HG02571 (cell line): ENCODE results near the gene MMP1.
"Not testable (repeated sequence)": the region's sequence is repeated elsewhere in the genome, so short reads cannot be mapped to it uniquely, and the experiment has no call there.

Experiments used
- ATAC-seq: cut with Tn5 transposase; IDR thresholded peaks from one replicate; pipeline ENCODE4 v1.9.1; 2021; ENCODE audit warnings: mild to moderate bottlenecking, moderate library complexity; ENCODE audit not compliant: unreplicated experiment

Gene MMP1

DNA sequence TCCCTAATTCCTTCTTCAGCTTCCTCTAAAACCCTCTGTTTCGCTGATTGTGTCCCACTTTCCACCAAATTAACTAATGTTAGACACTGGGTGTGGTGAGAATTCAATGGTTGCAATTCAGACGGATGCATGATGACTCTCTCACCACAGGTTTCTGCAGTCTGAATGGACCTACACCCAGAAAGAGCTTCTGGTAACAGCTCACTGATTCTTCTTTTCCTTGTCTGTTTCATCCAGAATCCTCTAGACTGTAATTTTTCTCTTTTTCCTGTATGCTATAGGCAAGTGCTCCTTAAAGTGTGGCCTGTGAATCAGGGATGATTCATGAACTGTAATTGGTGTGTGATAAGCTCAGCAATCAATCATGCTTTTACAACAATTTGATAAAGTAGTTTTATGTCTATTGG lies 35.6 kb downstream of the MMP1 start:
- ATAC-seq = no peak

DNA sequence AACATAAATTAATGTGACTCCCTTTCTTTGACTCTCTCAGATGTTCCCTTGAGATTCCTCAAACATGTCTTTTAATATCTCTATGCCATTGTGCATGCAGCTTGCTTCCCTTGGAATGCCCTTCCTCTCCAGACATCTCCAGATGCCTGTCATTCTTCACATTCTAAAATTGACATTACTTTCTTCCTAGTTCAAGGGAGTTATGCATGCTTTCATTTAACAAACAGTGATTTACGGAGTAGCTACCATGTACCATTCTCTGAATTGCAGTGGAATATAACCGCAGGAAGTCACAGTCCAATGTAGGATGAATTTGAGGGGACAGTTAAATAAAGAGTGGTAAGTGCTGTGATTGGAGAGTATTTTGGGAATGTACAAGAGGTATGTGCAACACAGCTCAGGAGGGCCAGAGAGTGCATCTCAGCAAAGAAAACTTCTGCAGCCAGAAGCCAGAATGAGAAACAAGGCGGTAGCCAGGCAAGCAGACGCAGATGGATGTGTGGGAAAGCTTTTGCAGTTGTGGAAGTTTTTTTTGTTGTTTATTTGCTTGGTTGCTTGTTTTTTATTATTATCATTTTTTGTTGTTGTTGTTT lies 36.2 kb downstream of the MMP1 start:
- ATAC-seq = no peak

DNA sequence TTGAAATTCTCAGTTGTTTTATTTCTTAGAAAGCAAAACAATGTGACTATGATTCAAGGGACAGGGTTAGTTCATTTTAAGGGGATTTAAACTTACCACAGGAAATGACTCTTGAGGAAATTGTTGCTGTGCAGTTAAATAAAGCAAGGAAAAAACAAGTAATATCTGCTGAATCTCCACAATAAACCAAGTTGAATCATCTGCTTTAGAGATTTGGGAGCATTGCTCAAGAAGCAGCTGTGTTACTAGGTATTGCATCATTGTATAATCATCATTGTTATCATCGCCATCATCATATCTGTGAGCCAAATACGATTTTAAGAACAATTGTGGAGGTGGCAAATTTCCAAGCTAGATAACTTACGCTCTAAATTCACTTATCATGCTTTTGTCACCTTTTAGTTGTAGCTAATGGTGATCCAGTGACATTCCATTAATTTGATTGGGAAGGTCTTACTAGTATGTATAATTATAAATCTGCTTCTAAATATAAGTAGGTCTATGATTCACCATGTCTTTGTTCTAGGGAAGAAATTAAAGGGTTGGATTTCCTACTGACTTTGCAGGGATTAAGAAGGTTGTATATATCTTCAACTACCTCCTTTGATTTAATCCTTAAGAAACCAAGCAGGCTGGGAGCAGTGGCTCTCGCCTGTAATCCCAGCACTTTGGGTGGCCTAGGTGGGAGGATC lies 37.5 kb downstream of the MMP1 start:
- ATAC-seq = no peak

DNA sequence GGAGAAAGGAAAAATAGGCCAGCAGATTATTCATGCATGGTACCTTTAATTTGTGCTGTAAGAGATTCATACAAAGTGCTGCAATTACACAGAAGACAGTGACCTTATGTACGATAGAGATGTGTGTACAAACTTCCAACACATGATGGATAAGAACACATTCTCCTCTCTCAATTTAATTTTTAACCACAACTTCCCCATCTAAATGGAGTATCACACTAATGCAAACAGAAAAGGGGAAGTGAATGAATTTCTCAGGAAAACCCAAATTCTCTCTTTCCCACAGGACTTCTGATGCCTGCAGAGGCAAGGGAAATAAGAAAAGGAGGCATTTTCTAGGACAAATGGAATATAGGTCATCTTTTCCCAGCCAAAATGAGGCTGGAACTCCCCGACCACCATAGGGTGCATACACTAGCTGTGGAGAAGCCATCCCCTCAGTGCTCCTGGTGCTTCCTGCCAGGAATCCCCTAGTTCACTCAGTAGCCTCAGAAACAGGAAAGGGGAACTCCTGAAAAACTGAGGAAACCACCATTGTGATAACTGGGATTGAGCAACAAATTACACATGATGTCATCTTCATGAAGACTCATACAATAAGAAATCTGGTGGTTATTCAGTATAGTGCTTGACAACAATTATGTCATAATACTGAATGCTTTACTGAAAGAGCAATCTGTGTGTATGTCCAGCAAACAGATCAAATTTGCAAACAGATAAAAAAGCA lies 40.0 kb downstream of the MMP1 start:
- no peak for ATAC-seq

DNA sequence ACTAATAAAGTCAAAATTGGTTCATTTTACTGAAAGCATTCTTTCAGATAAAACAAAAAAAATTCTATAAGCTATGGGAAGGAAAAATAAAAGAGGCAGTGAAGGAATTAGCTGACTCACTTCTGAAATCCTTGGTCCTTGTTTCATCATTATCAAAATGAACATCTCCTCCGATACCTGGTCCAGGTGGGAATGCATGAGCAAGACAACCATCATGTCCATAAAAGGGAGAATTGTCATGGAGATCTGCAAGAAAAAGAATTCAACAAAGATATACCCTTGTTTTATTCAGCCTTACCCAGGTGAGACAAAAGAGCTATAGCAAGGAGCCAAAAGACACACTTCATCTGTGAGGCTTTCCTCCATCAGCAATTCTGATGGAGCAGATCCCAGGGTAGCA lies 44.7 kb downstream of the MMP1 start:
- no peak for ATAC-seq

DNA sequence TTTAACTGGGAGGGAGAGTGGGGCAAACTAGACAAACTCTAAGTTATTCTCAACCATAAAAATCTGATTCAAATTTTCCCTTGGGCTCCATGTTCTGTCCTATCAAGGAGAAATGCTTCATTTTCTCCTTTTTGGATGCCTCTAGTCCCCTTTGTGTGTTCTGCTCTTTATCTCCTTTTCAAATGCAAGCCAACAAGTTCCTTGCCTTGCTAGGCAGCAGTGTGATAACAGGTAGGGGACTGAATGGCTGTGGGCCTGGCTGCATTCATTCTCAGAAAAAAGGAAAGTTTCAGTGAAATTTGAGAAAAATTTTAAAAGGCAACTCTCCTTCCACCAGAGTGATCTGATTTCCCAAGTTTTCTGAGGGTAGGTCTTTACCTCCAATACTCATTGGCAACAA lies 46.3 kb downstream of the MMP1 start:
- ATAC-seq = no peak

DNA sequence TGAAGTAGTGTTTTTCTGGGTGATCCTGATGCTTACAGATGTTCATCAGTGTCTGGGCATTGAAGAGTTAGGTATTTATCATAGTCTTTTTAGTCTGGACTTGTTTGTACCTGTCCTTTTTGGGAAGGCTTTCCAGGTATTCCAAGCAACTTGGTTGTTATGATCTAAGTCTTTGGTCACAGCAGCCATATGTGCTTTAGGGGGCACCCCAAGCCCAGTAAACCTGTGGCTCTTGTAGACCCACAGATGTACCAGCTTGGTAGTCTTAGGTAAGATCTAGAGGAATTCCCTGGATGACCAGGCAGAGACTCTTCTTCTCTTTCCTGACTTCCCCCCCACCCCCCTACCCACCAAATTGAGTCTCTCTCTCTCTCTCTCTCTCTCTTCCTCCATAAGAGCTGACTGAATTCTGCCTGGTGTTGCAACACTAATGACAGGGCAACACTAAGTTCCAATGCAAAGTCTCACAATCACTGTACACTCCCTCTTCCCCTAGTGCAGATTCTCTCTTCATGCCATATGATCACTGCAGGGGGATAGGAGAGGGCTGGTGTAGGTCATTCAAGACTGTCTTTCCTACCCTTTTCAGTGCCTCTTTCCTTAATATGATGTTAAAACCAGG lies 48.7 kb downstream of the MMP1 start:
- ATAC-seq = no peak

DNA sequence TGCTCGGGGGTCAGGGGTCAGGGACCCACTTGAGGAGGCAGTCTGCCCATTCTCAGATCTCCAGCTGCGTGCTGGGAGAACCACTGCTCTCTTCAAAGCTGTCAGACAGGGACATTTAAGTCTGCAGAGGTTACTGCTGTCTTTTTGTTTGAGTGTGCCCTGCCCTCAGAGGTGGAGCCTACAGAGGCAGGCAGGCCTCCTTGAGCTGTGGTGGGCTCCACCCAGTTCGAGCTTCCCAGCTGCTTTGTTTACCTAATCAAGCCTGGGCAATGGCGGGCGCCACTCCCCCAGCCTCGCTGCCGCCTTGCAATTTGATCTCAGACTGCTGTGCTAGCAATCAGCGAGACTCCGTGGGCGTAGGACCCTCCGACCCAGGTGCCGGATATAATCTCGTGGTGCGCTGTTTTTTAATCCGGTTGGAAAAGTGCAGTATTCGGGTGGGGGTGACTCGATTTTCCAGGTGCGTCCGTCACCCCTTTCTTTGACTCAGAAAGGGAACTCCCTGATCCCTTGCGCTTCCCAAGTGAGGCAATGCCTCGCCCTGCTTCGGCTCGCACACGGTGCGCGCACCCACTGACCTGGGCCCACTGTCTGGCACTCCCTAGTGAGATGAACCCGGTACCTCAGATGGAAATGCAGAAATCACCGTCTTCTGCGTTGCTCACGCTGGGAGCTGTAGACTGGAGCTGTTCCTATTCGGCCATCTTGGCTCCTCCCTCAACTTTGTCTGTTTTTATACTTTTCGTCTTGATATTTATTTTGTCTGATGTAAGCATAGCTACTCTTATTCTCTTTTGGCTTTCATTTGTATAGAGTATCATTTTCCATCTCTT lies 51.0 kb downstream of the MMP1 start:
- not testable (repeated sequence) for ATAC-seq
